Effector memory CD4-positive, alpha-beta T cell (primary cell): ENCODE data around the gene ANKRD9.

Experiments used
- DNase-seq, 3 donors: peaks; one replicate each; pipeline ENCODE4 v3.0.0-alpha.2; 2020
- H3K27ac ChIP-seq: 2 replicates; pipeline ENCODE4 v1.7.0; 2013; ENCODE audit warnings: mild to moderate bottlenecking, low read length, moderate library complexity; ENCODE audit not compliant: insufficient read depth, poor library complexity, severe bottlenecking
- H3K27me3 ChIP-seq: replicated peaks from 2 replicates; pipeline ENCODE4 v1.7.0; 2013; ENCODE audit warnings: mild to moderate bottlenecking, low read length; ENCODE audit not compliant: insufficient read depth, control insufficient read depth, poor library complexity, severe bottlenecking
- H3K36me3 ChIP-seq: 2 replicates; pipeline ENCODE4 v1.7.0; 2013; ENCODE audit warnings: mild to moderate bottlenecking, low read length, moderate library complexity; ENCODE audit not compliant: control insufficient read depth, insufficient read depth
- H3K4me1 ChIP-seq: 2 replicates; pipeline ENCODE4 v1.7.0; 2013; ENCODE audit warnings: low read length, mild to moderate bottlenecking; ENCODE audit not compliant: control insufficient read depth, insufficient read depth, poor library complexity, severe bottlenecking
- H3K4me3 ChIP-seq: 2 replicates; pipeline ENCODE4 v1.7.0; 2013; ENCODE audit warnings: low read length, low read depth, mild to moderate bottlenecking; ENCODE audit not compliant: insufficient read depth, poor library complexity, severe bottlenecking
- H3K9me3 ChIP-seq: 2 replicates; pipeline ENCODE4 v1.7.0; 2013; ENCODE audit warnings: mild to moderate bottlenecking, low read length, moderate library complexity; ENCODE audit not compliant: control insufficient read depth

The ANKRD9 gene

DNA sequence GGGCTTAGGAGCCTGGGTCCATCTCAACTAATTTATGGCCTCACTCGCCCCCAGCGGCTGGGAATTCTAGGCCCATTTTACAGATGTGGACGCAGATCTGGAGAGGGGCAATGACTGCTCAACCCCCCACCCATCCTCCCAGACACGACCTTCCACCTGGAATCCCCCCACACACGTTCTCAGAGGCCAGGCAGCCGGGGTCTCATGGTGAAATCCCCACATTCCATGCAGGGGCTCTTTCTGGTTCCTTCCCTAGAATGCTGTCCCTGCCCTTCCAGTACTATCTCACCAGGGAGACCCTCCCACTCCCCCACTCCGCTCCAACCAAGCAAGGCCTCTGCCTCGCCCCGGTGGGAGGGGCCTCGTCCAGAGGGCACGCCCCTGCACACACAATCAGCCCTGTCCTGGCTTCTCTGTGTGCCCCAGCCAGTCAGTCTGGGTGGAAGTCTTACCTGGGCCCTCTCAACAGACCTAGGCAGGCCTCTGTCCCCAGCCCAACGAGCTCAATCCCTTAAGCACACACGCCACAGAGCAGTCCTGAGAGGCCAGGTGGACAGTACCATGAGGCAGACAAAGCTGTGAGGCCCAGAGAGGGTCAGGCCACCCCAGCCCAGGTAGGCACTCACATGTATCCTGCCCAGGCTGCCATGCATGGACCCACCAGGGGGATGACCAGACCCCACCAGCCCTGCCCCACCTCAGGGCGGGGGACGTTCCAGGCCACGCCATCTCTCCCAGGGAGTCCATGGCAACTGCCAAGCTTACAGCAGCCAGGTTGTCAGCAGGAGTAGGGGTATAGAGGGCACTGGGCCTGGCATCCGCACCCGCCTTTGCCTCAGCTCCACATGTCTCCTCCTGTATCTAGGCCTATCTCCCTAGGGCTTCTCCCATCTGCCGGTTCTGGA is 1.3 kb upstream of the ANKRD9 start:
- Histone ChIP-seq H3K4me3 (peak overlapping the region; percentile 82), H3K27ac (no peak overlapping the region), H3K36me3 (no peaks in the 10 kb centered on the region), H3K27me3 (no peaks in the 10 kb centered on the region), H3K4me1 (peaks cover 15% of the 10 kb centered on the region), H3K9me3 (no peaks in the 10 kb centered on the region)
- no peak for DNase-seq

DNA sequence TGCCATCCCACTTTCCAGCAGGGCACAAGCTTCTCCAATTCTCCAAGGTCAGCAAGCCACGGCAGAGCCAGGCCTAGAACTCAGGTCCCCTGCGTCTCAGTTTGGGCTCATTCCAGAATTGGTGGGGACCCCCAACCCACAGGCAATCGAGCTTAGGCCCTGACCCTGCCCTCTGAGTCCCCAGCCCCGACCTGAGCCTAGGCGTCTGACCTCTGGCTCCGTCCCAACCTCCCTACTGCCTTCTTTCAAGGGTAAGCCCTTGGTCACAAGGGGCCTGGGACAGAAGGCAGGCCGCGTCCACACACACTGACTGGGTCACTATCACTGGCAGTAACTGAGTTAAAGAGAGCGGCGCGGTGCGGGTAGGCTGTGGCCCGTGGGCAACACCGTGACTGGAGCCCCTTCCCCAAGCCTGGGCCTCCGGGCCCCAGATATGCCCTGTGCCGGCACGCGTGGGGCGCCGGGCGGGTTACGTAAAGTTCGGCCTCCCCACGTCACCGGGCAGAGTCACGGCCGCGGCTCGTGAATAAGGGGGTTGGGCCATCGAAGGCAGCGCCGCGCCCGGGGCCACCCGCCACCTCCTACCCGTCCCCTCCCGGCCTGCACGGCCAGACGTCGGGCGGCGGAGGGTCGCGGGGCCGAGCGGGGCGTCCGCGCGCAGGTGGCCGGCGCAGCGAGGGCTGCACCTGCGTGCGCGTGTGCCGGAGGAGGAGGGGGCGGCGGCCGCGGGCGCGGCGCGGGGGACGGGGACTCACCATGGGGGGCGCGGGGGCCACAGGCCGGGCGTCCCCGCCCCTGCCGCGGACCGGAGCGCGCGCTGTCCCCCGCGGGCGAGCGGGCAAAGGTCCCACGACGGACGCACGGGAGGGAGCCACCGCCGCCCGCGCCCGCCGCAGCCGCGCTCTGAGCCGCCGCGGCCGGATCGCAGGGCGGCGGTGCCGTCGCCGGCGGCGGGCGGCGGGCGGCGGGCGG is 516 bp downstream of the ANKRD9 start:
- Histone ChIP-seq H3K27me3 (no peaks in the 10 kb centered on the region), H3K4me3 (peak overlapping the region; percentile 82), H3K9me3 (no peaks in the 10 kb centered on the region), H3K36me3 (no peaks in the 10 kb centered on the region), H3K27ac (no peak overlapping the region), H3K4me1 (peaks cover 15% of the 10 kb centered on the region)
- DNase-seq, result peak in 2 of 3 donors; percentile 15 to 57

DNA sequence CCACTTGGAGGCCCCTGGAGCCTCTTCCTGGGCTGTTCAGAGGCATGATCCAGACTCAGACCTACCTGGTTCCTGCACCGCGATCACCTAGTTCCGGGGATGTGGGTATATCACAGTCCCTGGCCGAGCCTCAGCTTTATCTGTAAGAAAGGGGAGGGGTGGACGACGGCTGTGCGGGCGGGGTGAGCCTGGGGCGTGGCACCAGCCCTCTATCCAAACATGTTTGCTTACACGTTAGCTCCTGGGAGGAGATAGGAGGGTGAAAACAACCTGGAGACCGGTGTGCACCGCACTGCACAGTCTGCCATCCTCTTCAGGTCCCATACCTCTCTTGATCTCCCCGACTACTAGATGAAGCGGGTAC is 1.2 kb downstream of the ANKRD9 start:
- H3K4me1 ChIP-seq, result peaks cover 15% of the 10 kb centered on the region
- DNase-seq, result no peak
- H3K4me3 ChIP-seq, result no peak overlapping the region
- no peaks in the 10 kb centered on the region for H3K9me3 ChIP-seq
- no peaks in the 10 kb centered on the region for H3K36me3 ChIP-seq
- H3K27me3 ChIP-seq, result no peaks in the 10 kb centered on the region
- no peak overlapping the region for H3K27ac ChIP-seq

DNA sequence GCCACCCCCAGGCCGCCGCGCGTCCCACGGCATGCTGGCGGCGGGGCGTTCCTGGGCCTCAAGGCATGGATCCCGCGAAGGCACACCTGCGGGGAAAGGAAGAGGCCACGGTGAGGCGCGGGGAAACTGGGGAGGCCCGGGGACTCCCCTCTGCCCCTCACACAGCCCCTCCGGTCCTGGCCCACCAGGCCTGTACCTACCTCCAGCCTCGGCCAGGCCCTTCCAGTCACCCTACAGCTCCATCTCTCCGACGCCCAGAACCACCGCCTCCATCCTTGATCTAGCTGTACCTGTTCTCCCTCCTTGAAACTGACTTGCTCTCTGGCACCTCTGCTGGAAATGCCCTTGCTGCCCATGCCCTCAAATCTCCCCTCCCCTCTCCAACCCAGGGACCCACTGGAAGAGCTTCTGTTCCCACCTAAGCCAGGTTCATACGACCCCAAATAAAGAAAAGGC is 1.7 kb downstream of the ANKRD9 start:
- peaks cover 15% of the 10 kb centered on the region for H3K4me1 ChIP-seq
- no peak overlapping the region for H3K27ac ChIP-seq
- no peaks in the 10 kb centered on the region for H3K9me3 ChIP-seq
- H3K36me3 ChIP-seq, result no peaks in the 10 kb centered on the region
- no peak for DNase-seq
- no peak overlapping the region for H3K4me3 ChIP-seq
- H3K27me3 ChIP-seq, result no peaks in the 10 kb centered on the region

DNA sequence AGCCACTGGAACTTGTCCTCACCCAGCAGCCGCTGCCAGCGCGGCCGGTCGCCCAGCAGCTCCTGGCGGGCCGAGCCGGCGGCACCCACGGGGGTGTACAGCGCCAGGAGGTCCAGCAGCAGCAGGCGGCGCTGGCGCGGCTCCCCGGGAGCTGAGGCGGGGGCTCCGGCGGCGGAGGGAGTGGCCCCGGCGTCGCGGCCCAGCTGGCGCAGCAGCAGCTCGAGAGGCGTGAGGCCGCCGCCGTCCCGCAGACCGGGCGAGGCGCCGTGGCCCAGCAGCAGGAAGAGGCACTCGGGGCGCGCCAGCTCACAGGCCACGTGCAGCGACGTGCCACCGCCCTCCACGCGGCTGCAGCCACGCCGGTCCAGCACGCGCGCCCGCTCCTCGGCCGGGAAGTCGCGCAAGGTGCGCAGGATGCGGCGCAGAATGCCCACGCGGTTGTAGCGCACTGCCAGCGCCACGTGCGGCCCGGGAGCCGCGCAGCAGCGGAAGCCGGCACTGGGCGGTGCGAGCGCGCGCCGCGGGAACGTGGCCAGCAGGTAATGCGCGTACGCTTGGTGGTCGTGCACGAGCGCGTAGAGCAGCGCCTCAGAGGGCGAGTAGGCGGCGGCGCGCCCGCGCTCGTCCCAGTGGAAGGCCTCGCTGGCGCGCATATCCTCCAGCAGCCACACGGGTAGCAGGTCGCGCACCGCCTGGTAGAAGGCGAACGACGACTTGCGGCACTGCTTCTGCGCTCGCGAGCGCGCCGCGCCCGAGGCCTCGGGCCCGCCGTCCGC is 2.3 kb downstream of the ANKRD9 start:
- DNase-seq, result no peak
- Histone ChIP-seq H3K36me3 (no peaks in the 10 kb centered on the region), H3K4me3 (no peak overlapping the region), H3K9me3 (no peaks in the 10 kb centered on the region), H3K4me1 (peaks cover 15% of the 10 kb centered on the region), H3K27ac (no peak overlapping the region), H3K27me3 (no peaks in the 10 kb centered on the region)

DNA sequence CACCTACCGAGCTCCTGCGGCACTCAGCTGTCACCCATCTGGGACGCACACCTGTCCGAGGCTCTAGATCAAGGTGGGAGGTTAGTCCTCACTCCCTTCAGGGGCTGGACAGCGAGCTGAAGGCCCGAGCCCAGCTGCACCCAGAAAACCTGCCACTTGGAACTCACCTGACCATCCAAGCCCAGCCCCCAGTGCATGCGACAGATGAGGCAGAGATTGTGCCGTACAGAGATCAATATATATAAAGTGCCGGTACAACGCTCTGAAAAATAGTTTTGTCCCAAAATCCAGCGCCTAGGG is 3.0 kb downstream of the ANKRD9 start:
- no peak overlapping the region for H3K4me3 ChIP-seq
- H3K27ac ChIP-seq, result no peak overlapping the region
- H3K36me3 ChIP-seq, result no peaks in the 10 kb centered on the region
- H3K9me3 ChIP-seq, result no peaks in the 10 kb centered on the region
- H3K27me3 ChIP-seq, result no peaks in the 10 kb centered on the region
- no peak for DNase-seq
- H3K4me1 ChIP-seq, result peaks cover 15% of the 10 kb centered on the region

DNA sequence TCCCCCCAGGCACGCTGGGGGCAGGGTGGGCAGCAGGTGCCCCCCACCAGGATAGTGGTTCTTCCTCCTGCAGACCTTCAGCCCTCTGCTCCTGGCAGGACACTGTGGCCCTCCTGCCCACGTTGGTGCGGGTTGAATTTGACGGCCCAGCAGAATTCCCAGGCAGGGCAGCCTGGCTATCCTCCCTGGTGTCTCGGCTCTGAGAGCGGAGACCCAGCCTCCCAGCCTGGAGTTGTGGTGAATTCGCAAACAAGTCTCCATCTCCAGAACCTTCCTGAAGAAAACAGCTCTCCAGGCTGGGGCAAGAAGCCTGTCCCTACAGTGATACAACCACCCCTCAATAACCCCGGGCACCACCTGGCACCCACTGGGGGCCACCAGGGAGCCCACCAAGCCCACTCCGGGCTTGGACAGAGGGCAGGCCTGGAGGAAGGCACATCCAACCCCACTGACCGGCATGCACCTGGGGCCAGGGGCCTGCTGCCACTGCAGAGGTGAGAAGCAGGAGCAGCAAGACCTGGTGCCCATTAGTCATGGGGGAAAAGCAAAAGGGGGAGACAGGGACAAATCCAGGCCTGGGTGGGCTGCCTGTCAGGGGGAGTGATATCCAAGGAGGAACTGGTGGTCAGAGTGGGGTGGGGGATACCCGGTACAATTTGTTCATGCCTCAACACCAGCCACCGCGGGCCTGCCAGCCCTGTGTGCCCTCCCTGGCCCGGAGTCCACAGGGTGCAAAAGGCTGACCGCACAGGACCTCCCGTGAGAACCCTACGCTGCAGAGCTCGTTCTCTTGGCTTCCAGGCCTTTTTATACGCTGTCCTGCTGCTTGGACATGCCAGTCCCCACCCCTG is 3.6 kb downstream of the ANKRD9 start:
- Histone ChIP-seq H3K9me3 (no peaks in the 10 kb centered on the region), H3K36me3 (no peaks in the 10 kb centered on the region), H3K27ac (no peak overlapping the region), H3K27me3 (no peaks in the 10 kb centered on the region), H3K4me1 (peaks cover 14% of the 10 kb centered on the region), H3K4me3 (no peak overlapping the region)
- DNase-seq, result no peak

DNA sequence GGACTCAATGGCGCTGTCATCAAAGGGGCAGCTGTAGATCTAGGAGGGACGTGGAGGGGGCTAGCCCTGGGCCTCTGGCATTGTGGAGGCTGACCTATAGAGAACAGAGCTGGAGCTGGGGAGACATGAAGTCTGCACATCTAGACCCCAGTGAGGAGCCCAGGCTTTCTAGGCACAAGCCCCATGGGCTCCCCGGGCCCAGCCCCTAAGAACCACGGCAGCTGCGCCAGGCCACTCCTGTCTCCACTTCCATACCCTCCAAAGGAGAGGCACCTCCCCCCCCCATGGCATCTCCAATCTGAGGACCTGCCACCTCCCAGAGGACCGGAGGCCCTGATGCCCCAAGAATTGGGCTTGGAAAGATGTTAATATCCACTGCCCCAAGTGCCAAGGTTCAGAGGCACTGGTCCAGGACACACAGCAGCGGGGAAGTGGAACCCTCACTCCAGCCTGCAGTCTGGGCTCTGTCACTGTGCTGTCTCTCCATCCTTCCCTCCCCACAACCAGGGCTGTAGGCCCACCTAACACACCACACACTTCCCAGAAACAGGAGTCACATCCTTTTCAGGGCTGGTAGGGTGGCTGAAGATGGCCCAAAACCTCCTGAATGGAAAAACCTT is 4.5 kb downstream of the ANKRD9 start:
- Histone ChIP-seq H3K27ac (no peak overlapping the region), H3K4me1 (peaks cover 5% of the 10 kb centered on the region), H3K9me3 (no peaks in the 10 kb centered on the region), H3K36me3 (no peaks in the 10 kb centered on the region), H3K27me3 (no peaks in the 10 kb centered on the region), H3K4me3 (no peak overlapping the region)
- no peak for DNase-seq
